H9 (cell line): Measurements from ENCODE around the gene TYSND1. TPM values are rescaled to one million over a fixed set of nuclear protein-coding genes. Genes with fewer than 3 reads are reported as not detected.

Source experiments
- DNase-seq: peaks from one replicate; pipeline ENCODE4 v3.0.0-alpha.2; 2017
- H2AFZ ChIP-seq: one replicate; pipeline ENCODE4 v1.6.1; 2013; ENCODE audit warnings: mild to moderate bottlenecking, low read length, control low read depth, moderate library complexity
- H2AK5ac ChIP-seq: 2 replicates; pipeline ENCODE4 v1.6.1; 2013; ENCODE audit warnings: low read length, control low read depth, mixed read lengths; ENCODE audit not compliant: insufficient read length
- H2BK120ac ChIP-seq: one replicate; pipeline ENCODE4 v1.6.1; 2013; ENCODE audit warnings: low read depth, mild to moderate bottlenecking, low read length, control low read depth, inconsistent platforms; ENCODE audit not compliant: poor library complexity, severe bottlenecking
- H2BK12ac ChIP-seq: 2 replicates; pipeline ENCODE4 v1.6.1; 2013; ENCODE audit warnings: low read length, control low read depth, mixed read lengths, low read depth; ENCODE audit not compliant: insufficient read length
- H2BK15ac ChIP-seq: 2 replicates; pipeline ENCODE4 v1.6.1; 2013; ENCODE audit warnings: low read depth, low read length, control low read depth
- H2BK20ac ChIP-seq: one replicate; pipeline ENCODE4 v1.6.1; 2013; ENCODE audit warnings: low read depth, mild to moderate bottlenecking, low read length, control low read depth, inconsistent platforms; ENCODE audit not compliant: poor library complexity, severe bottlenecking
- H2BK5ac ChIP-seq: 2 replicates; pipeline ENCODE4 v1.6.1; 2013; ENCODE audit warnings: low read length, control low read depth, mixed read lengths; ENCODE audit not compliant: insufficient read length
- H3K14ac ChIP-seq: 2 replicates; pipeline ENCODE4 v1.6.1; 2013; ENCODE audit warnings: low read length, control low read depth; ENCODE audit not compliant: insufficient read depth
- H3K18ac ChIP-seq: 2 replicates; pipeline ENCODE4 v1.6.1; 2013; ENCODE audit warnings: low read depth, mild to moderate bottlenecking, mixed read lengths, low read length, control low read depth; ENCODE audit not compliant: insufficient read length
- H3K23ac ChIP-seq: 2 replicates; pipeline ENCODE4 v1.6.1; 2013; ENCODE audit warnings: low read length, control low read depth, mixed read lengths, low read depth; ENCODE audit not compliant: insufficient read length
- H3K23me2 ChIP-seq: 2 replicates; pipeline ENCODE4 v1.6.1; 2013; ENCODE audit warnings: low read depth, mild to moderate bottlenecking, mixed read lengths, low read length, control low read depth; ENCODE audit not compliant: insufficient read length, poor library complexity, severe bottlenecking
- H3K27ac ChIP-seq: 2 replicates; pipeline ENCODE4 v1.5.1; 2013; ENCODE audit warnings: low read length, control low read depth, mixed read lengths, low read depth; ENCODE audit not compliant: insufficient read length
- H3K27me3 ChIP-seq: 2 replicates; pipeline ENCODE4 v1.6.1; 2013; ENCODE audit warnings: low read length, control low read depth, inconsistent platforms; ENCODE audit not compliant: insufficient read depth
- H3K4ac ChIP-seq: 2 replicates; pipeline ENCODE4 v1.6.1; 2013; ENCODE audit warnings: low read depth, mild to moderate bottlenecking, control low read depth, inconsistent platforms, low read length, moderate library complexity
- H3K4me1 ChIP-seq: 2 replicates; pipeline ENCODE4 v1.6.1; 2013; ENCODE audit warnings: low read length, control low read depth, inconsistent platforms; ENCODE audit not compliant: insufficient read depth
- H3K4me2 ChIP-seq: 2 replicates; pipeline ENCODE4 v1.6.1; 2013; ENCODE audit warnings: low read length, control low read depth, mixed read lengths; ENCODE audit not compliant: insufficient read length, insufficient read depth
- H3K56ac ChIP-seq: 2 replicates; pipeline ENCODE4 v1.6.1; 2013; ENCODE audit warnings: low read depth, mild to moderate bottlenecking, mixed read lengths, low read length, control low read depth; ENCODE audit not compliant: insufficient read length
- H3K79me1 ChIP-seq: 2 replicates; pipeline ENCODE4 v1.6.1; 2013; ENCODE audit warnings: low read depth, mild to moderate bottlenecking, moderate library complexity, low read length, control low read depth, inconsistent platforms; ENCODE audit not compliant: insufficient read depth, poor library complexity, severe bottlenecking
- H3K79me2 ChIP-seq: 2 replicates; pipeline ENCODE4 v1.6.1; 2013; ENCODE audit warnings: low read length, control low read depth, inconsistent platforms; ENCODE audit not compliant: insufficient read depth
- H3K9ac ChIP-seq: 2 replicates; pipeline ENCODE4 v1.6.1; 2013; ENCODE audit warnings: low read length, control low read depth, mixed read lengths; ENCODE audit not compliant: insufficient read length; ENCODE audit errors: extremely low read depth
- H3K9me3 ChIP-seq: one replicate; pipeline ENCODE4 v1.6.1; 2013; ENCODE audit warnings: low read depth, low read length, inconsistent platforms; ENCODE audit not compliant: control insufficient read depth
- H3T11ph ChIP-seq: one replicate; pipeline ENCODE4 v1.6.1; 2013; ENCODE audit warnings: mild to moderate bottlenecking, low read length, control low read depth, inconsistent platforms
- H4K20me1 ChIP-seq: one replicate; pipeline ENCODE4 v1.6.1; 2013; ENCODE audit not compliant: control insufficient read depth, insufficient read length, insufficient read depth
- H4K5ac ChIP-seq: 2 replicates; pipeline ENCODE4 v1.6.1; 2013; ENCODE audit warnings: low read depth, mild to moderate bottlenecking, mixed read lengths, low read length, control low read depth; ENCODE audit not compliant: insufficient read length
- H4K8ac ChIP-seq: replicated peaks from 2 replicates; pipeline ENCODE4 v1.6.1; 2013; ENCODE audit warnings: low read length, control low read depth, mixed read lengths, low read depth; ENCODE audit not compliant: insufficient read length
- H4K91ac ChIP-seq: 2 replicates; pipeline ENCODE4 v1.6.1; 2013; ENCODE audit warnings: low read depth, mild to moderate bottlenecking, moderate library complexity, mixed read lengths, low read length, control low read depth; ENCODE audit not compliant: insufficient read length
- H3K27ac Mint-ChIP-seq, 3 experiments: 2 replicates in 2 of 3; 3 replicates in 1 of 3; pipeline ENCODE4 v1.8.0; 2020 to 2021; ENCODE audit warnings: mixed read lengths in 3 of 3, mild to moderate bottlenecking in 1 of 3, moderate library complexity in 1 of 3
- H3K27me3 Mint-ChIP-seq: 2 replicates; pipeline ENCODE4 v1.8.0; 2021; ENCODE audit warnings: low read depth, mild to moderate bottlenecking, moderate library complexity, mixed read lengths
- H3K36me3 Mint-ChIP-seq, 3 experiments: 2 replicates in 2 of 3; 3 replicates in 1 of 3; pipeline ENCODE4 v1.8.0; 2020 to 2021; ENCODE audit warnings: low read depth in 3 of 3, mixed read lengths in 3 of 3; ENCODE audit not compliant: insufficient read depth in 1 of 3
- H3K4me1 Mint-ChIP-seq, 2 experiments: 2 replicates each; pipeline ENCODE4 v1.8.0; 2020; ENCODE audit warnings: mixed read lengths in 2 of 2
- H3K4me3 Mint-ChIP-seq, 2 experiments: 2 replicates in 1 of 2; 3 replicates in 1 of 2; pipeline ENCODE4 v1.8.0; 2020 to 2021; ENCODE audit warnings: mild to moderate bottlenecking in 2 of 2, mixed read lengths in 2 of 2, moderate library complexity in 1 of 2
- H3K9me3 Mint-ChIP-seq, 2 experiments: 2 replicates in 1 of 2; 3 replicates in 1 of 2; pipeline ENCODE4 v1.8.0; 2020; ENCODE audit warnings: mild to moderate bottlenecking in 2 of 2, mixed read lengths in 2 of 2, moderate library complexity in 1 of 2
- WGBS: extraction: QIAGEN DNeasy Blood & Tissue Kit; methylation state at CpG from one replicate; pipeline ENCODE4 v1.1.7; 2013; ENCODE audit warnings: missing lambda C conversion rate, low lambda C conversion rate, mixed read lengths; ENCODE audit not compliant: insufficient read length; ENCODE audit errors: extremely low coverage; 5-methylcytosine and 5-hydroxymethylcytosine counted together
- total RNA-seq: library from RNA; stranded (reverse); gene quantifications from 2 replicates; pipeline ENCODE4 v1.2.1, GENCODE V29; 2021
- TF ChIP-seq, protein P1 (sequence below): fragments of 200-600 bp; sonication (generic); conservative IDR thresholded peaks from 3 replicates; pipeline ENCODE4 v1.8.0; 2021; ENCODE audit warnings: antibody characterized with exemption, mild to moderate bottlenecking

TYSND1 gene
- total RNA-seq, 1 experiment from 2014 or later, result 12.8 TPM

DNA sequence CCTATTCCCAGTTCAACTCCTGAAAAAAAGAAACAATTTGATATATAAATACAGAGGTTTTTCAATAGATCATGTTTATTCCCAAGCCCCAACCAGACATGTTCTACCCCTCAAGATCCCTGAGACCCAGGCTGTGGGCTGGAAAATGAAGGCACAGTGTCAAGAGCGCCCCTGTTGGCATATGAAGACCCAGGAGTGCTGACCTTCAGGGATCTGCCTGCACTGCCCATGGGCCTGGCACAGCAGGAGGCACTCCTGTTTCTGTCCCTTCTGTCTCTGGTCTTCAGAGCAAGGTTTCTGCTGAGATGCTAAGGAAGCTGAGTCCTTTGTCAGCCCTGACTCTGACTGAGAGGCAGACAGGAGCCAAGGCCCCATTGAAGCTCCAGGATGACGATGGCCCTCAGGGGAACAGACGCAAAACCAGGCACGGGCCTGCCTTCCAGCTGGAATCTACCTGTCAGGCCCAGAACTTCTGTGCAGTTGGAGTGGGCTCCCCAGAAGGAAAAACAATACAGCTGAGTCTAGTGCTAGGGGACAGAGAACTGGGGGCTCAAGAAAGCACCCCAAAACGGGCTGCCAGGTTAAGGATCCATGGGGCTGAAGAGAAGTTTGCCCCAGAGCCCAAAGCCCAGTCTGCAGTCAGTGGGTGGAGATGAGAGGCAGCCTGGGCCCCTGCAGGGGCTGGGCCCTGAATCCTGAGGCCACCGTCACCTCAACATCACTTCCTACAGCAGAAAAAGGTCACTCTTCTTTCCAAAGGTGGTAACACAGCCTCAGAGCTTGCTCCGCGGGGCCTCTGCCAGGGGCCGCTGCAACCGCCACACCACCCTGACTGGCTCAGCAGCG, 7.1 kb downstream of the TYSND1 start:
- no CpG with 5 or more reads among the region's 11 CpGs for WGBS

More for the DNA sequence above, 7.1 kb downstream of the TYSND1 start:
- Mint-ChIP-seq H3K27ac (no peak overlapping the region; a peak in 2 of 7 replicates), H3K36me3 (peaks cover 0 to 2% (median 0%) of the 10 kb centered on the region in 3 experiments; a peak in 3 of 7 replicates), H3K4me1 (peaks cover 8 to 9% of the 10 kb centered on the region in 2 experiments; a peak in 3 of 4 replicates), H3K9me3 (no peaks in the 10 kb centered on the region), H3K4me3 (no peak overlapping the region), H3K27me3 (peaks cover 3% of the 10 kb centered on the region)
- H3K14ac ChIP-seq, result no peak overlapping the region
- no peaks in the 10 kb centered on the region for H3K79me2 ChIP-seq
- H3K23me2 ChIP-seq, result no peaks in the 10 kb centered on the region
- H3K4ac ChIP-seq, result no peak overlapping the region
- no peaks in the 10 kb centered on the region for H3K9me3 ChIP-seq
- H2BK5ac ChIP-seq, result no peak overlapping the region
- no peak overlapping the region for H2BK15ac ChIP-seq
- no peak overlapping the region for H2BK20ac ChIP-seq
- H2BK120ac ChIP-seq, result no peak overlapping the region
- H2AFZ ChIP-seq, result no peak overlapping the region
- H2AK5ac ChIP-seq, result no peak overlapping the region
- H4K91ac ChIP-seq, result no peak overlapping the region
- no peak overlapping the region for H3K4me2 ChIP-seq
- no peak overlapping the region for H3K18ac ChIP-seq
- no peak overlapping the region for H3T11ph ChIP-seq
- H3K56ac ChIP-seq, result no peak overlapping the region
- no peak overlapping the region for H4K5ac ChIP-seq
- no peak overlapping the region for H4K8ac ChIP-seq
- no peak overlapping the region for H3K23ac ChIP-seq
- no peak overlapping the region for H2BK12ac ChIP-seq
- no peaks in the 10 kb centered on the region for H3K79me1 ChIP-seq
- no peaks in the 10 kb centered on the region for H4K20me1 ChIP-seq
- DNase-seq, result no peak
- H3K4me1 ChIP-seq, result no peaks in the 10 kb centered on the region
- H3K9ac ChIP-seq, result no peak overlapping the region
- H3K27ac ChIP-seq, result no peak overlapping the region
- TF ChIP-seq, protein P1, sequence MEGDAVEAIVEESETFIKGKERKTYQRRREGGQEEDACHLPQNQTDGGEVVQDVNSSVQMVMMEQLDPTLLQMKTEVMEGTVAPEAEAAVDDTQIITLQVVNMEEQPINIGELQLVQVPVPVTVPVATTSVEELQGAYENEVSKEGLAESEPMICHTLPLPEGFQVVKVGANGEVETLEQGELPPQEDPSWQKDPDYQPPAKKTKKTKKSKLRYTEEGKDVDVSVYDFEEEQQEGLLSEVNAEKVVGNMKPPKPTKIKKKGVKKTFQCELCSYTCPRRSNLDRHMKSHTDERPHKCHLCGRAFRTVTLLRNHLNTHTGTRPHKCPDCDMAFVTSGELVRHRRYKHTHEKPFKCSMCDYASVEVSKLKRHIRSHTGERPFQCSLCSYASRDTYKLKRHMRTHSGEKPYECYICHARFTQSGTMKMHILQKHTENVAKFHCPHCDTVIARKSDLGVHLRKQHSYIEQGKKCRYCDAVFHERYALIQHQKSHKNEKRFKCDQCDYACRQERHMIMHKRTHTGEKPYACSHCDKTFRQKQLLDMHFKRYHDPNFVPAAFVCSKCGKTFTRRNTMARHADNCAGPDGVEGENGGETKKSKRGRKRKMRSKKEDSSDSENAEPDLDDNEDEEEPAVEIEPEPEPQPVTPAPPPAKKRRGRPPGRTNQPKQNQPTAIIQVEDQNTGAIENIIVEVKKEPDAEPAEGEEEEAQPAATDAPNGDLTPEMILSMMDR, result peak; percentile 42; the same call in 2 of the 3 replicates
- H3K27me3 ChIP-seq, result no peaks in the 10 kb centered on the region
